Fibroblast of the conjunctiva (primary cell): Measurements from ENCODE around the gene PCGF3.
"Not testable (repeated sequence)": the region's sequence is repeated elsewhere in the genome, so short reads cannot be mapped to it uniquely, and the experiment has no call there.

Source experiments
- DNase-seq: peaks from one replicate; pipeline ENCODE4 v3.0.0-alpha.2; 2010; ENCODE audit warnings: low read depth

Gene PCGF3

DNA sequence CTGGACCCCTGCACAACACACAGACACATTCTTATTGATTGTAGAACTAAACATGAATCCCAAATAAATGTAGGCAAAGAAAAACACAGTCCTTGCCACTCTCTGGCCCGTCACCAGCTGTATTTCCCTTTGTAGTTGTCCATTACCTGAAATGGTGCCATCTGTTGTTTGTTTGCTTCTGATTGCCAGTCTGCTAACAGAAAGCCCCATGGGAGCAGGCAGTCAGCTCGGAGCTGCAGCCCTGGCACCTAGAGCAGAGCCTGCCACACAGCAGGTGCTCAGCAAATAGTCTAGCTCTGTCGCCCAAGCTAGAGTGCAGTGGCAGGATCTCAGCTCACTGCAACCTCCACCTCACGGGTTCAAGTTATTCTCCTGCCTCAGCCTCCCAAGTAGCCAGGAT is 91.4 kb downstream of the PCGF3 start:
- DNase-seq = no peak

DNA sequence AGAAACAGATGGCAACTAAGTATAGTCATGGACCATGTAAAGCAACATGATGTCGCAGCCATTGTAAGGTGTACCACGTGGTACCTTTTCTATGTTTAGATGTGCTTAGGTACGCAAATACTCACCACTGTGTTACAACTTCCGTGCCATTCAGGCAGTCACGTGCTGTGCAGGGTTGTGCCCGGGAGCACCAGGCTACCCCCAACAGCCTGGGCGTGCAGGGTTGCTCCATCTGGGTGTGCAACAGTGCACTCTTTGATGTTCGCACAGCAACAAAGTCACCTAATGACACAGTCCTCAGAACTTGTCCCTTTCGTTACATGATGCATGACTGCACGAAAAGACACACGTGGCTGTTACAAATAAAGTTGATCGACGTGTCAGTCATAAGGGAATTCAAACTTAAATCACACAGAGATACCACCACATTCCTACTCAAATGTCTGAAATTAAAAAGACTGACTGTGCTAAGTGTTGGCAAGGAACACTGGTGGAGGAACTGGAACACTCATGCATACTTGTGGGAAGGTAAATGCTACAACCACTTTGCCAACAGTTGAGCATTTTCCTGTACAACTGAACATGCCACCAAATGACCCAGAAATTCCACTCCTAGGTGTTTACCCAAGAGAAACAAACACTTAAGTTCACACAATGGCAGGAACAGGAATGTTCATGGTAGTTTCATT is 95.9 kb downstream of the PCGF3 start:
- no peak for DNase-seq

DNA sequence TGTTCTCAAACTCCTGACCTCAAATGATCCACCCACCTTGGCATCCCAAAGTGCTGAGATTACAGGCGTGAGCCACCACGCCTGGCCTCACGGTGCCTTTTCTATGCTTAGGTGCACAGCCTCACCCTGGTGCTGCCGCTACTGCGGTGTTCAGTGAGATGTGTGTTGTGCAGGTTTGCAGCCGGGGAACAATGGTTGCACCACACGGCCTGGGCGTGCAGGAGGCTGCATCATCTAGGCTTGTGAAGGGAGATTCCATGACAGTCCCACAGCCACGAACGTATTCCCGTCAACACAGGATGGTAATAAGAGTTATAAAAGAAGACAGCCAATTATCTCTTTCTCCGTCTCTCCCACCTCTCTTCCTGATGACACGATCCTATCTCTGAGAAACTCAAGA is 98.3 kb downstream of the PCGF3 start:
- no peak for DNase-seq

DNA sequence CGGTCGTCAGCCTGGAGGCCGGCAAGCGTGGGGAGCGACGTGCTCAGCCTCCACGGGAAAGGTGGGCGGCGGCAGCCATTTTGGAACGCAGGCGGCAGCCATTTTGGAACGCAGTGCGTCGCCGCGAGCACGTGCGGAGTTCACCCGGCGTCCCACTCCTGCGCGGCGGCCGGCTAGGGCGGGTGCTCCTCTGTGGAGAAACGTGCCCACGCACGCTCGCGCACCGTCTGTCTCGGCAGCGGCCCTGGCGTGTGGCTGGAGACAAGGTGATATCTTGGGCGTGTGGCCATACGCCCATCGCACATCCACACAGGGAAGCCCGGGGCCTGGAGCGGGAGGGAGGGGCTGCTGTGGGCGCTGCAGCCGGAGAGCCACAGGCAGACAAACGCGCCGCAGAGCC is 99.2 kb downstream of the PCGF3 start:
- no peak for DNase-seq

DNA sequence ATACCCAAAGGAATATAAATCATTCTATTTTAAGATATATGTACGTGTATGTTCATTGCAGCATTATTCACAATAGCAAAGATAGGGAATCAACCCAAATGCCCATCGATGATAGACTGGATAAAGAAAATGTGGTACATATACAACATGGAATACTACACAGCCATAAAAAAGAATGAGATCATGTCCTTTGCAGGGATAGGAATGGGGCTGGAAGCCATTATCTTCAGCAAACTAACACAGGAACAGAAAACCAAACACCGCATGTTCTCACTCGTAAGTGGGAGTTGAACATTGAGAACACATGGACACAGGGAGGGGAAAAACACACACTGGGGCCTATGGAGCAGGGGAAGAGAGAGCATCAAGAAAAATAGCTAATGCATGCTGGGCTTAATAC is 101.3 kb downstream of the PCGF3 start:
- DNase-seq = not testable (repeated sequence)

DNA sequence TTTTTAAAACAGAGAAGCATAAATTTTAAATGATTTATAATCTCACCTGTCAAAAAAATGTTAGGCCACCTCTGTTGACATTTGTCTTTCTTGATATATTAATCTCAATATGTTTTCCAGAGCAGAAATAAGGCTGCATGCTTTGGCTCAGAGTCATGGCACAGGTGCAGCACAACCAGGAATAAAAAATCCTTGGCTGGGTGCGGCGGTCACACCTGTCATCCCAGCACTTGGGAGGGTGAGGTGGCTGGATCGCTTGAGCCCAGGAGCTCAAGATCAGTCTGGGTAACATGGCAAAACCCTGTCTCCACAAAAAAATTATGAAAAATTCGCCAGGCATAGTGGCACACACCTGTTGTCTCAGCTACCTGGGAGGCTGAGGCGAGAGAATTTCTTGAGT is 102.2 kb downstream of the PCGF3 start:
- DNase-seq = no peak

DNA sequence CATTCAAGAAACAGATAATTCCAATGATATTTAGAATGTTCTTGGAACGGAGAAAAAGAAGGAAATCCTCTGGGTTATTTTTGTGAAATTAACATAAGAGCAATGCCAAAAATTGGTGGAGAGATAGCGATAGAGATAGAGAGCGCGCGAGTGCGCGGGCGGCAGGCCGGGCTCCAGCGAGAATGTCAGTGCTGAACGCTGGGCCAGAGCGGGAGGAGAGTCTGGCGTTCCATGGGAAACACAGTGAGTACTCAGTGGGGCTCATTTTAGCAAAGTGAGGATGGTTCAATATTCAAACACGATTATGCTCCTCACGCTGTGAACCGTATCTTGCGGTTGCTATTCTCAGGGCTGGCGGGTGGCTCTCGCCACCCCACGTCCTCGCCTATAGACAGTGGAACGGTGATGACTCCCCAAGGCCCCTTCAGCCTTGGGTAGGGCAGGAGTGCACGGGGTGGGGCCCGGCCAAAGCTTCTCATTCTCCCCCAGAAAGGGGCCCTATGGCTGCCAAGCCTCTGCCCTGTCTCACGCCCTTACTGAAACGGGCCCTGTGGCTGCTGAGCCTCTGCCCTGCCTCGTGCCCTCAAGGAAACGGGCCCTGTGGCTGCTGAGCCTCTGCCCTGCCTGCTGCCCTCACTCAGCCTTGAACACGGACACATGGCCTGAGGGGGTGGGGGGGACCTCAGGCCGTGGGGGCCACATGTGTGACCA is 103.4 kb downstream of the PCGF3 start:
- no peak for DNase-seq

DNA sequence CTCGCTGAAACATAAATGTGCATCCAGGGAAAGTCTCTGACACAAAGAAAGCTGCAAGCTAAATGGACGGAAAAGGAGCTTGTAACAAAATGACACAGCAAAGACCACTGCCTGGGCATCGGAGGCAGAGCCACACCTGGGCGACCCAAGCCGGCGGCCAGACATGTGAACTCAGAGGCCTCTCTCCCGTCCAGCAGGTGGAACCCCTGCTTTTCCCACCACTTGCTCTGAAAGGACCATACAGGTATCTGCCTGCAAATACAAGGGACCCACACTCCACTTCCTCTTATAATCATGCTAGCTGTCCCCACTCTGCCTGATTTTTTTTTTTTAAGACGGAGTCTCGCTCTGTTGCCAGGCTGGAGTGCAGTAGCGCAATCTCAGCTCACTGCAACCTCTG is 108.3 kb downstream of the PCGF3 start:
- no peak for DNase-seq

DNA sequence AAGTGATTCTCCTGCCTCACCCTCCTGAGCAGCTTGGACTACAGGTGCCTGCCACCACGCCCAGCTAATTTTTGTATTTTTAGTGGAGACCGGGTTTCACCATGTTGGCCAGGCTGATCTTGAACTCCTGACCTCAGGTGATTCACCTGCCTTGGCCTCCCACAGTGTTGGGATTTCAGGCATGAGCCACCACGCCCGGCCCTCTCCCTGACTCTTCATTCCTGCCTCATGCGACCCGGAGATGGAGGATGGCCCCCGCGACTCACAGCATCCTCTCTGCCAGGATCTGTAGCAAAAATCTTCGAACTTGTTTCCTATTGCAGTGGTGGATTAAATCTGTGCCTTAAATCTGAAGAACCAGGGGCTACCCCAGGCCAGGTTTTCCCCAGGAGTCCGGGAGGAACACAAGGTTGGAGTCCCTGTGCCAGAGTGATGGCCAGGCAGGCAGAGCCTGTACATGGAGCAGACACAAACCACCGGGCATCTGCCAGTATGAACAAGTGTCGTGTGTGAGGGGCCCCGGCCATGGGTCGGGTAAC is 108.7 kb downstream of the PCGF3 start:
- no peak for DNase-seq

DNA sequence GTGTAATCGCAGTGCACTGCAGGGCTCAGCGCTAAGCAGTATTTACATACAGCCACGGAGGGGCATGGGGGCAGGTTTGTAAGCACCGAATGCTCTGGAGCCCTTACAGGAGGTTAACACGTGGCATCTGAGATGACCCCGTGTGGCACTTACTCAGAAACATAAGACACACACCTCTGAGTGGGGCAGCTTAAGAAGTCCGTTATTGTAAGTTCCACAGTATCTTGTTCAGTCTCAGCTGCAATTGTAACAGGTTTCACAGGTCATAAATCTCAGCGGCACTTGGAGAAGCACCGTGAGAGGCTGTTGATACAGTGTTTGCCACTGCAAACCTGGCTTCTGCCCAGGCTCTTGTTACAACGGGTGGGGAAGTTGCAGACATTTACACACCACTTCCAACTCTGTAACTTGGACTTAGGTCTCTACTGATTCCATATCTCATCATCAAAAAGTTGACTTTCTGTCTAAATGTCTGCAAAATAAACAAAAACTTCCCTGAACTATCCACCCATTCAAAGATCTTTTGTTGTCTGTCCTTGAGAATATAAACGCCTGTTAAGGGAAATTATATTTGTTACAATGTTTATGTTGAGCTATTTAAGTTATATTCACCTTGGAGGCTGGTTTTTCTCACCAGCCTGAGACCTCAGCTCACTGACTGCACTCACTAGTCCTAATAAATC is 110.0 kb downstream of the PCGF3 start:
- no peak for DNase-seq

DNA sequence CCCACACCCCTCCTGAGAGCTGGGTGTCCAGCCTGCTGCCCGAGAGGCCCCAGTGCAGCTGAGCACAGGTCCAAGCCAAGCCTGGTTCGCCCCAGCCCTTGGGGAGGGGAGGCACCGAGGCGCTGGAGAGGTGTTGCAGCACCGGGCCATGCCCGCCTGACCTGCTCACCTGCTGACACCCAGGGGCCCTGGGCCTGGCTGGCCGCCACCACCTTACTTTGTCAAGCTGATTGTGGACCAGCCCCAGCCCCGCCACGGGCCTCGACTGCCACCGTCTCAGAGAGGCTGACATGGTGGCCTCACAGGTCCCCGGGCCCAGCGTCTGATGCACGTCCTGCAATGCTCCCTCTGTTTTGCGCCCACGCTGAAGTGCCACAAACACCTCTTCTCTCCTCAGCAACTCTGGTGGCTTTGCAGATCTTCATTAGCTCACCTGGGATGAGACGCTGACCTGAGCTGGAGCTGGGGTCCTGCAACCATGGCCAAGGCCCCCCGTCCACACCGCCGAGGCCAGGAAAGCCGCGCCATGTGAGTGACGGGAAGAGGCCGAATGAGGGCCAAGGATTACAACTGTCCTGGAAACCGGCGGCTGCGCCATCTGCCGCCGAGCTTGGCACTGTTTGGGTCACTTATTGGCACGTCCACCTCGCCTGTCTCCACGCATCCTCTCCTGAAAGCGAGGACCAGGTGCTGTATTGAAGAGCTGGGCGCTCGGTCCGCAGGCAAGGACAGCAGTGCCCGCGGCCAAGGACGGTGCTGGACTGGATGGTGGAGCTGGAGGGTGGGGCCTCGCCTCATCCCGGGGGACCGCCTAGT is 112.7 kb downstream of the PCGF3 start:
- no peak for DNase-seq

DNA sequence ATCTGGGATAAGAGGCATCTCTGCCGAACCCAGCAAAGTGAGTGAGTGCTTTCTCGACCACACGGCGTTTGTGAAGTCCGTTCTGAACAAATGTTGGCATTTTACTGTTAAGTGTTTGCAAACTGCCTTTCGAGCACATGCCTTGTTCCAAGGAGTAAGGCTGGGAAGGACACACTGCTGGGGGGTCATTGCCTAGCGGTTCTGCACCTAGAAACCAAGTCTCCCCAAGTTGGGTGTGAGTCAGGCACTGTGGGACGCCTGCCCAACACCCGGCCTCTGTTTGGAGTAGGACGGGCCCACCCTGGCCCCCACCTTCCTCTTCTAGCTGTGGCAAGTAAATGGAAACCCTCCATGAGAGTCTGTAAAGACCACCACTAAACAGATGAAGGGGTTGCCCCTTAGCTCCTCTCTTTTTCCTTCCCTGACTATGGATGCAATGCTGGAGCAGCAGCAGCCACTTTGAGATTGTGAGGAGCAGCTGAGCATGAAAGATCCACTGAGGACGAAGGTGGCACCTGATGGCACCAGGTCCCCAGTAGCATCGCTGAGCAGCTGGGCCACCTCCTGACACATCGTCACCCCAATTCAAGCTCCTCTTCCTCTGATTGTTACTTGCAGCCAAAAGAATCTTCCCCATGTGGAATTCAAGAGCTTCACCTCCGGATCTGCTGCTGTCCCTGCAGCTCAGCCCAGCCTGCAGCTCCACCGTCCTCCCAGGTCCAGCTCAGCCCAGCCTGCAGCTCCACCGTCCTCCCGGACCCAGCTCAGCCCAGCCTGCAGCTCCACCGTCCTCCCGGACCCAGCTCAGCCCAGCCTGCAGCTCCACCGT is 114.0 kb downstream of the PCGF3 start:
- DNase-seq = no peak
